ENCODE data around the gene GSC2.
A peak's percentile ranks its signal among the peaks of the same experiment; 100 is the strongest.

Gene GSC2

DNA sequence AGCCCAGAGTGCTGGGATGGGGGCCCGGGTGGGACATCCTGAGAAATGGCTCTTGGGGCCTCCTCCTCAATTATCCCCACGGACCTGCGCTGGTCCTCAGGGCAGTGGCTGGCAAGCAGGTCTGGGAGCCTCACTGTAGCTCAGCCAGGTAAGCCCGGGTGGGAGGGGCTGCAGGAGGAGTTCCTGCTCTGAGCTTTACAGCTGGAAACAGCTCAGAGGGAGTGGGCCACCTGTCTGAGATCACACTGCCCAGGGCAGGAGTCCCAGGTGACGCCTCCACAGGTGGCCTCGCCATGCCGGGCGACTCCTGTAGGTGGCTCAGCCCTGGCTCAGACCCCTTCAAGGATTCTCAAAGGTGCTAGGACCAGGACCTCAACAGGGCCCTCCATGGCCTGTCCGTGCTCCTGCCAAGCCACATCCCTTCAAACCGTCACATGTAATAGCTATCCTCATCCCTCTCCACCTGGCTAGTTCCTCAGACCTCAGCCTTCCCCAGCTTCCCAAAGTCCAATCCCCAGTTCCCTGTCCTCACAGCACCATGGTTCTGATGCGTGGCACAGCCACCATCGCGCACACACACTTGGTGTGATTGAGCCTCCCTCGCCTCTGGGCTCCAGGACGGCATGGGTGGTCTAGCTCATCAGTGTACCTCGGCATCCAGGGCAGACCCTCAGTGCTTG is 22.6 kb downstream of the GSC2 start:
- Histone ChIP-seq H3K36me3 (ENCODE audit: control insufficient read depth in 5 of 5, insufficient read depth in 5 of 5, low read length in 5 of 5) (peaks cover 0 to 15% (median 9%) of the 10 kb centered on the region in 5 donors), H3K27me3 (ENCODE audit: control insufficient read depth in 5 of 5, insufficient read depth in 4 of 5, low read length in 5 of 5) (no peaks in the 10 kb centered on the region), H3K9me3 (ENCODE audit: control insufficient read depth in 5 of 5, low read length in 5 of 5) (peaks cover 0 to 7% (median 0%) of the 10 kb centered on the region in 5 donors), H3K9ac (ENCODE audit: low read length in 5 of 5) (no peak overlapping the region), H3K4me3 (ENCODE audit: low read depth in 1 of 5, low read length in 5 of 5) (no peak overlapping the region), H3K4me1 (ENCODE audit: control insufficient read depth in 5 of 5, insufficient read depth in 5 of 5, low read length in 5 of 5) (peaks cover 0 to 15% (median 11%) of the 10 kb centered on the region in 5 donors), H3K27ac (ENCODE audit: low read depth, low read length) (no peak overlapping the region)

DNA sequence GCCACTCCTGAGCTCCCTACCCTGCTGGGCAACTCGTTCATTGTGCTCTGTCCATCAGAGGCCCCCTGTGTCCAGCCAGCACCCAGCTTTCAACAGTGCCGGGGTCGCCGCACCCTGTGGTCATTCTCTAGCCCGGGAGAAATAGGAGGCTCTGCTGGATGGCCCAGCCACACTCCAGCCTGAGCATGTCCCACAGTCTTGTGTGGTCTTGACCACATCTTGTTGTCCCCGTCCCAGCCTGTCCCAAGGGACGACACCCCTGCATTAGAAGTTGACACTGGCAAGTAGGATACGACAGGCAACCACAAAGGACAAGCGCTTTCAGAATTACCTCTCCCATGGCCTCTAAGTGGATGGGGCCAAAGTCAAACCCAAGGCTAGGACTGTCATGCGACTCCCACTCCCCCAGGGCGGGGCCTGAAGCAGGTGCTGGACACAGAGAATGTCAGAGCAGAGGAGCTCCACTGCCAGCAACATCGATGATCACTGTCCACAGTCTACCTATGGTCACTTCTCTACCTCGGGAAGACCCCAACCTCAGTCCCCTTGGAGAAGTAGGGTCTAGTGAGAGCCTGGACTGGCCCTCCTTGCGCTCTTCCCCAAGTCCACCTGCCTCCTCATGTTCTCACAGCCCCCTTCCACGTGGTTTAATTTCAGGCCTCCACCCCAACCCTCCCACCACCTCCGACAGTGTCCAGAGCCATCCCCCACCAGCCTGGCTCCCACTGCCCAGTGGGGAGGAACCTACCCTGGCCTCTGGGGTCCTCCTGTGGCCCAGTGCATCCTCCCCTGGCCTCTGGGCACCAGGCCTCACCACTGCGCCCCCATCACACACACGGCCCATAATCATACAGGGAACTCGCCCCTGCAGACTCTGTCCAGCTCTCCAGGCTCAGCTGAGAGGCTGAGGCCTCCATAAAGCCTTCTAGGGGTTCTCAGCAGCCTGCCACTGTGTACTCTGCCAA is 23.5 kb downstream of the GSC2 start:
- H3K9ac ChIP-seq (ENCODE audit: low read length in 5 of 5) = no peak overlapping the region
- H3K4me1 ChIP-seq (ENCODE audit: control insufficient read depth in 5 of 5, insufficient read depth in 5 of 5, low read length in 5 of 5) = peaks cover 0 to 17% (median 13%) of the 10 kb centered on the region in 5 donors
- peaks cover 0 to 2% (median 0%) of the 10 kb centered on the region in 5 donors for H3K9me3 ChIP-seq (ENCODE audit: control insufficient read depth in 5 of 5, low read length in 5 of 5)
- peaks cover 0 to 6% (median under 1%) of the 10 kb centered on the region in 5 donors for H3K36me3 ChIP-seq (ENCODE audit: control insufficient read depth in 5 of 5, insufficient read depth in 5 of 5, low read length in 5 of 5)
- no peak overlapping the region for H3K27ac ChIP-seq (ENCODE audit: low read depth, low read length)
- no peak overlapping the region for H3K4me3 ChIP-seq (ENCODE audit: low read depth in 1 of 5, low read length in 5 of 5)
- no peaks in the 10 kb centered on the region for H3K27me3 ChIP-seq (ENCODE audit: control insufficient read depth in 5 of 5, insufficient read depth in 4 of 5, low read length in 5 of 5)

DNA sequence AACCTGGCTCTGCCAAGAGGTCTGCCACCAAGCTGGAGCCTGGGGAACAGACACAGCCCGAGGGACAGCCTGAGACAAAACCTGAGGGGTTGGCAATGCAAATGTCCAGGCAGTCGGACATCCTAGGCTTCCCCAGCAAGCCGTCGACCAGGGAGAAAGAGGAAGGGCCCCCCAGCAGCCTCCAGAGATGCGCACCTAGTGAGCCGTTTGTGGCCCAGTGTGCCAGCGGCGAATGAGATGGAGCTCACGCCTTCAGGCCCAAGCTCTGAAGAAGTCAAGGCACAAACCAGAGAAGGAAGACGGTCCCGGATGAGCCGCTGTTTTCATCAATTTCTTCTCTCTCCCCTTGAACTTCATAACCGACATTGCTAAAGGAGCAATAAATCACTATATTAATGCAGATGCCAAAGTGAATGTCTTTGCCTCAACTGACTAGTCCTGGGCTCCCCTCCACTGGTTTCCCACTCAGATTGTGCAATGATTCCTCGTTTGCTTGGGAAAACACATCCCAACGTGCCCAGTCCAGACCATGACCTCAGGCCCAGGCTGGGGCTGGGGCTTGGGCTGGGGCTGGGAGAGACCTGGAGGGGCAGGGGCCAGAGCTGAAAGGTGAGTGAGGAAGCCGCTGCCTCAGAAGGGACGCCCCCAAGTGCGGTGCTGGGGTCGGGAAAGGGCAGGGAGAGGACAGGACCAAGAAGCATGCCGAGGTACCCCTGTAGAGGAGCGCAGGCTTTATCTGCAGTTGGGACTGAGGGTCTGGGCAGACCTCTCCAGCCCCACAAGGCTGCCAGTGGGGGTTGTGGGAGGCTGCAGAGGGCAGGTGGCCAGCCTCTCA is 24.4 kb downstream of the GSC2 start:
- H3K27me3 ChIP-seq (ENCODE audit: control insufficient read depth in 5 of 5, insufficient read depth in 4 of 5, low read length in 5 of 5) = no peaks in the 10 kb centered on the region
- H3K4me1 ChIP-seq (ENCODE audit: control insufficient read depth in 5 of 5, insufficient read depth in 5 of 5, low read length in 5 of 5) = peaks cover 2 to 26% (median 22%) of the 10 kb centered on the region in 5 donors
- H3K9ac ChIP-seq (ENCODE audit: low read length in 5 of 5) = no peak overlapping the region
- no peak overlapping the region for H3K4me3 ChIP-seq (ENCODE audit: low read depth in 1 of 5, low read length in 5 of 5)
- no peaks in the 10 kb centered on the region for H3K36me3 ChIP-seq (ENCODE audit: control insufficient read depth in 5 of 5, insufficient read depth in 5 of 5, low read length in 5 of 5)
- H3K9me3 ChIP-seq (ENCODE audit: control insufficient read depth in 5 of 5, low read length in 5 of 5) = no peaks in the 10 kb centered on the region
- no peak overlapping the region for H3K27ac ChIP-seq (ENCODE audit: low read depth, low read length)

DNA sequence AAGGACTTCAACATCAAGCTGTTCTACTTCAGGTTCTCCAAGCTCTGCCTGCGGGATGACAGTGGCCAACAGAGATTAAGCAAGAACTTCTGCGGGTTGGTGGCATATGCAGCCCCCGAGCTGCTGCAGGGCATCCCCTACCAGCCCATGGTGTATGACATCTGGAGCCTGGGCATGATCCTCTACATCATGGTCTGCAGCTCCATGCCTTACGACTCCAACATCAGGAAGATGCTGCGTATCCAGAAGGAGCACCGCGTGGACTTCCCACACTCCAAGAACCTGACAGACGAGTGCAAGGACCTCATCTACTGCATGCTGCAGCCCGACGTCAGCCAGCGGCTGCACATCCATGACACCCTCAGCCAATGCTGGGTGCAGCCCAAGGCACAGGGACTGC is 25.1 kb downstream of the GSC2 start:
- Histone ChIP-seq H3K9ac (ENCODE audit: low read length in 5 of 5) (no peak overlapping the region), H3K4me3 (ENCODE audit: low read depth in 1 of 5, low read length in 5 of 5) (no peak overlapping the region)

DNA sequence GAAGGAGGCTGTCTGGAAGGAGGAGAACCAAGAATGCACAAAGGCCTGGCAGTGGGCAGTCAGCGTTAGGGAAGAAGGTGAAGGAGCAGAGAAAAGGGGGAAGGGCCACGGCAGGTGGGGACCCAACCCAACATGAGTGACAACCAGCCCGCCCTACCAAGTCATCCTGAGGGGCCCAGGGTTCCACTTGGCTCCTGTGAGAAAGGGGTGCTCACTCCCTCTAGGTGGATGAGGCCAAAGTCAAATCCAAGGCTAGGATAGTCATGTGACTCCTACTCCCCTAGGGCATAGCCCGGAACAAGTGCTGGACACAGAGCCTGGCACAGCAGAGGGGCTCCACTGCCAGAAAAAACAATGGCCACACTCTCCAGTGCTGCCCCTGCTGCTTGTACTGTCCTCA is 25.7 kb downstream of the GSC2 start:
- H3K4me3 ChIP-seq (ENCODE audit: low read depth in 1 of 5, low read length in 5 of 5) = no peak overlapping the region

More for the DNA sequence above, 25.1 kb downstream of the GSC2 start:
- Histone ChIP-seq H3K36me3 (ENCODE audit: control insufficient read depth in 5 of 5, insufficient read depth in 5 of 5, low read length in 5 of 5) (no peaks in the 10 kb centered on the region), H3K9me3 (ENCODE audit: control insufficient read depth in 5 of 5, low read length in 5 of 5) (no peaks in the 10 kb centered on the region), H3K27me3 (ENCODE audit: control insufficient read depth in 5 of 5, insufficient read depth in 4 of 5, low read length in 5 of 5) (no peaks in the 10 kb centered on the region), H3K27ac (ENCODE audit: low read depth, low read length) (no peak overlapping the region), H3K4me1 (ENCODE audit: control insufficient read depth in 5 of 5, insufficient read depth in 5 of 5, low read length in 5 of 5) (peaks cover 5 to 33% (median 29%) of the 10 kb centered on the region in 5 donors)

DNA sequence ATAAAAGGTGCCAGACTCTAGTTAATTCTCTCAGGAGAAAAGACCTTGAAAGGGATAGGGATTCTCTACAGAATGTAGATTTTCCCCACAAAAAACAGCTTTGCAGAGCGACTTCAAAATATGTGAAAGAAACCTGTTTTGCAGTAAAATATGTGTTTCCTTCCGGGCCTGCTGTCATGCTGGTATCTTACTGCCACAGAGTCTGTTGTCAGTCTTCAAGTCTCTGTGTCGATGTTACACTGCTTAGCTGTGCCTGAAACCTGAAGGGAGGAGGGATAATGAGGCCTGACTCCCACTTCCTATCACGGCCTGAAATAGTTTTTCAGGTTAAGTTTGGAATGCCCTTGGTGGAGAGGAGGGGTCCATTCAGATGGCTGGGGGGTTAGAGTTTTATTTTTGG is 26.2 kb downstream of the GSC2 start:
- no peak overlapping the region for H3K4me3 ChIP-seq (ENCODE audit: low read depth in 1 of 5, low read length in 5 of 5)
- H3K27me3 ChIP-seq (ENCODE audit: control insufficient read depth in 5 of 5, insufficient read depth in 4 of 5, low read length in 5 of 5) = no peaks in the 10 kb centered on the region
- H3K36me3 ChIP-seq (ENCODE audit: control insufficient read depth in 5 of 5, insufficient read depth in 5 of 5, low read length in 5 of 5) = no peaks in the 10 kb centered on the region
- no peak overlapping the region for H3K9ac ChIP-seq (ENCODE audit: low read length in 5 of 5)
- no peak overlapping the region for H3K27ac ChIP-seq (ENCODE audit: low read depth, low read length)
- H3K4me1 ChIP-seq (ENCODE audit: control insufficient read depth in 5 of 5, insufficient read depth in 5 of 5, low read length in 5 of 5) = peaks cover 8 to 44% (median 39%) of the 10 kb centered on the region in 5 donors
- H3K9me3 ChIP-seq (ENCODE audit: control insufficient read depth in 5 of 5, low read length in 5 of 5) = no peaks in the 10 kb centered on the region

More for the DNA sequence above, 25.7 kb downstream of the GSC2 start:
- H3K9ac ChIP-seq (ENCODE audit: low read length in 5 of 5) = no peak overlapping the region
- no peak overlapping the region for H3K27ac ChIP-seq (ENCODE audit: low read depth, low read length)
- H3K36me3 ChIP-seq (ENCODE audit: control insufficient read depth in 5 of 5, insufficient read depth in 5 of 5, low read length in 5 of 5) = no peaks in the 10 kb centered on the region
- H3K4me1 ChIP-seq (ENCODE audit: control insufficient read depth in 5 of 5, insufficient read depth in 5 of 5, low read length in 5 of 5) = peaks cover 5 to 39% (median 35%) of the 10 kb centered on the region in 5 donors
- no peaks in the 10 kb centered on the region for H3K27me3 ChIP-seq (ENCODE audit: control insufficient read depth in 5 of 5, insufficient read depth in 4 of 5, low read length in 5 of 5)
- no peaks in the 10 kb centered on the region for H3K9me3 ChIP-seq (ENCODE audit: control insufficient read depth in 5 of 5, low read length in 5 of 5)

DNA sequence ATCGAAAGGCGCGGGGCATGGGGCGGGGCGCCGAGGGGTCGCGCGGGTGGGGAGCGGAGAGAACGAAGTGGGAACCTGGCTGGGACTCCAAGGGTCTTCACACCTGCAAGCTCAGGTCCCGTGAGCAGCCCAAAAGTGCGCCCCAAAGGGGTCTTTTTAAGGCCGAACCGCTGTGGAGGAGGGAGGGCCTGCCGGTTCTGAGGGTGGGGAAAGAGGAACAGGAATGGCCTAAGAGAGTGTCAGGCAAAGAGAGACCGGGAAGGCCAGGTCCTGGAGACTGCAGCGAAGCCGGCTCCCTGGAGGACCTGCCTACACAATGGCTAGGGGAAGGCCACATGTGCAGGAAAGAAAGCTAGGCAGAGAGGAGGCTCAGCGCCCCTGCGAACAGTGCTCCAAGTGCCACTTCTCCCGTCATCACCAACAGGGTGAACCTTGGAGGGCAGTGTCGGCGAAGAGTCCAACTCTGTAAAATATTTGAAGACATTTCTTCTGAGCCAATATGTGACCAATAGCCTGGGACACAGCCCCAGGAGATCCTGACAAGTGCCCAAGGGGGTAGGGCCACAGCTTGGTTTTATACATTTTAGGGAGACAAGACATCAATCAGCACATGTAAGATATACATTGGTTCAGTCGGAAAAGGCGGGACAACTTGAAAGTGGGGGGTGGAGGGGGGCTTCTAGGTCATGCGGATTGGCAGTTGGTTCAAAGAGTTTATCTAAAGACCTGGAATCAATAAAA is 27.2 kb downstream of the GSC2 start:
- Histone ChIP-seq H3K36me3 (ENCODE audit: control insufficient read depth in 5 of 5, insufficient read depth in 5 of 5, low read length in 5 of 5) (peaks cover 0 to 4% (median 0%) of the 10 kb centered on the region in 5 donors), H3K9ac (ENCODE audit: low read length in 5 of 5) (peak overlapping the region in 4 of 5 donors; percentile 30 to 79 (median 66)), H3K9me3 (ENCODE audit: control insufficient read depth in 5 of 5, low read length in 5 of 5) (no peaks in the 10 kb centered on the region), H3K27me3 (ENCODE audit: control insufficient read depth in 5 of 5, insufficient read depth in 4 of 5, low read length in 5 of 5) (no peaks in the 10 kb centered on the region), H3K4me1 (ENCODE audit: control insufficient read depth in 5 of 5, insufficient read depth in 5 of 5, low read length in 5 of 5) (peaks cover 9 to 51% (median 43%) of the 10 kb centered on the region in 5 donors), H3K27ac (ENCODE audit: low read depth, low read length) (no peak overlapping the region), H3K4me3 (ENCODE audit: low read depth in 1 of 5, low read length in 5 of 5) (peak overlapping the region; percentile 61 to 95 (median 65))

DNA sequence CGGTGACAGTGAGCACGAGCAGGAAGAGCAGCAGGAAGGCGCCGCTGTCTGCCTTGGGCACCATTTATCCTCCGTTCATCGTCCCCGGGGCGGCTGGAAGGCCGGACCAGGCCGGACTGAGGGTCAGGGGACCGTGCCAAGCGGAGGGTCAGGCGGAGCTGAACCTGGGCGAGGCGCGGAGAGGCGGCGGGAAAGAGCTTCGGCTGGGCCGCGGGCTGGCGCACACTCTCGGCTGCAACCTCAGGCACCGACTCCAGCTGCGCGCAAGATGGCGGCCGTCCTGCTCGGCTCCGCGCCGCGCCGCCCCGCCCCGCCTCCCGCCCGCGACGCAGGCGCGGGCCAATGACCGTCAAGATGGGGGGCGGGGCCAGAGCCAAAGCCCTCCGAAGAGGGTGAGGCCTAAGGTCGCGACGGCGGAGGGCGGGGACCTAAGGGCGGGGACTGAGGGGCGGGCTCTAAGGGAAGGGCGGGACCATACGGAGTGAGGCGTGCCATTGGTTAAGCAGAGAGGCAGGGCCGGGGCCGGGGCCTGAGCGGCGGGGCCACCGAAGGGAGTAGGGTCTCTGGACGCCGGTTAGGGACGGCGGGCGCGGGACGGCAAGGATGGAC is 27.8 kb downstream of the GSC2 start, which contains the start of gene DGCR2:
DGCR2 (minus strand) TSS at position 270 of the 609 bp plus-strand sequence; CDS start at position 64, 206 bp downstream.
- Histone ChIP-seq H3K27me3 (ENCODE audit: control insufficient read depth in 5 of 5, insufficient read depth in 4 of 5, low read length in 5 of 5) (no peaks in the 10 kb centered on the region), H3K36me3 (ENCODE audit: control insufficient read depth in 5 of 5, insufficient read depth in 5 of 5, low read length in 5 of 5) (peaks cover 0 to 4% (median 0%) of the 10 kb centered on the region in 5 donors), H3K4me1 (ENCODE audit: control insufficient read depth in 5 of 5, insufficient read depth in 5 of 5, low read length in 5 of 5) (peaks cover 9 to 55% (median 49%) of the 10 kb centered on the region in 5 donors), H3K27ac (ENCODE audit: low read depth, low read length) (peak within 1 kb of the TSS; percentile 62), H3K9ac (ENCODE audit: low read length in 5 of 5) (peak within 1 kb of the TSS; percentile 81 to 90 (median 83)), H3K4me3 (ENCODE audit: low read depth in 1 of 5, low read length in 5 of 5) (peak within 1 kb of the TSS; percentile 82 to 96 (median 95)), H3K9me3 (ENCODE audit: control insufficient read depth in 5 of 5, low read length in 5 of 5) (no peaks in the 10 kb centered on the region)
